Nephron (organoid): ENCODE measurements around the gene MTX1.

Source experiments
- H3K27ac Mint-ChIP-seq, 3 experiments: 2 replicates each; pipeline ENCODE4 v1.8.0; 2020; ENCODE audit warnings: mixed read lengths in 3 of 3, mild to moderate bottlenecking in 2 of 3, moderate library complexity in 1 of 3
- H3K27me3 Mint-ChIP-seq: 2 replicates; pipeline ENCODE4 v1.8.0; 2021; ENCODE audit warnings: low read depth, mild to moderate bottlenecking, moderate library complexity, mixed read lengths
- H3K36me3 Mint-ChIP-seq: 2 replicates; pipeline ENCODE4 v1.8.0; 2020; ENCODE audit warnings: low read depth, mixed read lengths
- H3K4me1 Mint-ChIP-seq: 2 replicates; pipeline ENCODE4 v1.8.0; 2020; ENCODE audit warnings: mixed read lengths
- H3K4me3 Mint-ChIP-seq, 3 experiments: 2 replicates each; pipeline ENCODE4 v1.8.0; 2020; ENCODE audit warnings: mild to moderate bottlenecking in 3 of 3, mixed read lengths in 3 of 3, moderate library complexity in 2 of 3
- H3K9me3 Mint-ChIP-seq: 2 replicates; pipeline ENCODE4 v1.8.0; 2020; ENCODE audit warnings: mixed read lengths
- CTCF ChIP-seq, 3 experiments: fragments of 200-600 bp; sonication (generic); IDR thresholded peaks; one replicate each; pipeline ENCODE4 v1.5.0; 2021; ENCODE audit warnings: antibody characterized with exemption in 3 of 3; ENCODE audit not compliant: unreplicated experiment in 3 of 3

The MTX1 gene

DNA sequence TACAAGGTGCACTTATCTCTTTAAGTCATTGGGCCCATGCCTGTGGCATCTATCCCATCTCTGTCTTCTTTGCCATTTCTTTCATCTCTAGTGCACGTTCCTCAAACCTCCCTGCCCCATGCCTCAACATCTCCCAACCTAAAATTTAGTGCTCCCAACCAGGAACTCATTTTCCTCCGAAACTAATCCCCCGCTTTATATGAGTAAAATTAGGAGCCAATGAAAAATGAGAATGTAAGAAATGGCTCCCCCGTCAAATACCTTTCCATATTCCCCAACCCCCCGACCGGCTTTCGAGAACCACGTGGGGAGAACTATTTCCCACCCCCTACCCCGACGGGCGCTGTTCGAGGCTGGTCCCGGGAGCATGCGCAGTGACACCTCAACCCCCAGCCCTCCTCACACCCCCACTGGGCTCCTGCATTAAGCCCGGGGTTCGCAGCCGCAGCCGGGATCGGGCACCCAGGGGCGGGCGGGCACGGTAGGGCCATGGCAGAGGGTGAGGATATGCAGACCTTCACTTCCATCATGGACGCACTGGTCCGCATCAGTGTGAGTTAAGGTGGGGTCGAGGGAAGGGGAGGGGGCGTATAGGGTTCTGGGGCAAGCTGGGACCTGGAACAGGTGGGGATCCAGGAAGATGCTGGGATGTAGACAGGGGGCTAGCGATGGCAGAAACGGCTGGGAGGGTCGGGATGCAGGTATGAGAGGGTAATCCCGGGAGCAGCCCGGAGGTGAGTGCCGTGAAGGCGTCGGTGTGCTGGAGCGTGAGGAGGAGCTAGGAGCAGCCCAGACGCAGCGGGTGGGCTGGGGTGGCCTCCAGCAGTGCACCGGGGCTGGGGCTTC, 34.8 kb upstream of the MTX1 start, which contains the start of gene TRIM46:
Gene TRIM46 (plus strand): TSS at position 372 of the 846 bp plus-strand sequence. CDS start 118 bp downstream, at position 490.
- peak within 1 kb of the TSS; percentile 93 to 98 (median 97) for H3K27ac Mint-ChIP-seq
- no peaks in the 10 kb centered on the region for H3K9me3 Mint-ChIP-seq
- peaks cover 18% of the 10 kb centered on the region for H3K36me3 Mint-ChIP-seq
- TF ChIP-seq CTCF (IDR thresholded peaks at IDR 0.05; ENCODE audit: unreplicated experiment in 3 of 3) = no peak
- peaks cover 25% of the 10 kb centered on the region for H3K4me1 Mint-ChIP-seq
- peak within 1 kb of the TSS; percentile 91 to 98 (median 97) for H3K4me3 Mint-ChIP-seq
- H3K27me3 Mint-ChIP-seq = peaks cover 13% of the 10 kb centered on the region

DNA sequence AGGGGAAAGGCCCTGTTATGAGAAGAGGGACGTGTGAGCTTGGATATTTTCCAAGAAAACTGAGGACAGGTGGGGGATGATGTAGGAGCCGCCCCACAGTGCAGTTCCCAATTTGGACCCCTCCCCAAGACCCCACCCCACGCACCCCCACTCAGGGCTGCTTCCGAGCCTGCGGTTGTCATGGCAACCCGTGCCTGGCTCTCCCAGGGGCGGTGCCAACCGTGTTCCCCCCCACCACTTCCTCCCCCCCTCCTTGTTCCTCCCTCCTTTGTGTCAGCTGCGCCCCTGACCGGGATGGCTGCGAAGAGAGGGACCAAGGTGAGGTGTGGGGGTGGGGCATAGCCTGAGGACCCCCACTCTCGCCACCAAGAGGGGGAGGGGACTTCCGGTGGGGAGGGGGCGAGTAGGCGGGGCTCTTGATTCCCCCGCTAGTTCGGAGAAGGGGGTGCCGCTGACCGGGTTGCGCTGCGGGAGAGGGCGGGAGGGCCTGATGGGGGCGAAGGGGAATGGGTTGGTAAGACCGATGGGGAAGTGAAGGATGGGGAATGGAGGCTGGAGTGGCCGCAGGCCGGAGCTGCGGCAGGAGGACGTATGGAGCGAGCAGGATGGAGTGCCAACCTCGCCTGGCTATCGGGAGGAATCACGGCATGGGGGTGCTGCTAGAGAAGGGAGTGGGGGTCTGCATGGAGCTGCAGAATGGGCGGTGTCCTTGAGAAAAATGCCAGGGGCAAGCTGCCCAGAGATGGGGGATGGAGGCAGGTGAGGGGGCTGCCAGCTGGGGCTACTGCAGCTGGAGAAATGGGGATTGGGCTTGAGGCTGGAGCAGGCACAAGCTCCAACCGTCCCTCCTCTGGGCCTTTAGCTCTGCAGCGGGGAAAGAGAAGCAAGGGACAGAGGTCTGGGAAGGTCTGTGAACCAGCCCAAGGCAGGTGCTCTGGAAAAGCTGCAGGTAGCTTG, 33.9 kb upstream of the MTX1 start:
- H3K9me3 Mint-ChIP-seq = no peaks in the 10 kb centered on the region
- TF ChIP-seq CTCF (IDR thresholded peaks at IDR 0.05; ENCODE audit: unreplicated experiment in 3 of 3) = no peak
- H3K4me1 Mint-ChIP-seq = peaks cover 25% of the 10 kb centered on the region
- H3K27me3 Mint-ChIP-seq = peaks cover 13% of the 10 kb centered on the region
- peaks cover 11% of the 10 kb centered on the region for H3K36me3 Mint-ChIP-seq
- H3K4me3 Mint-ChIP-seq = peak overlapping the region; percentile 91 to 98 (median 97)
- H3K27ac Mint-ChIP-seq = peak overlapping the region; percentile 41 to 97 (median 93)

DNA sequence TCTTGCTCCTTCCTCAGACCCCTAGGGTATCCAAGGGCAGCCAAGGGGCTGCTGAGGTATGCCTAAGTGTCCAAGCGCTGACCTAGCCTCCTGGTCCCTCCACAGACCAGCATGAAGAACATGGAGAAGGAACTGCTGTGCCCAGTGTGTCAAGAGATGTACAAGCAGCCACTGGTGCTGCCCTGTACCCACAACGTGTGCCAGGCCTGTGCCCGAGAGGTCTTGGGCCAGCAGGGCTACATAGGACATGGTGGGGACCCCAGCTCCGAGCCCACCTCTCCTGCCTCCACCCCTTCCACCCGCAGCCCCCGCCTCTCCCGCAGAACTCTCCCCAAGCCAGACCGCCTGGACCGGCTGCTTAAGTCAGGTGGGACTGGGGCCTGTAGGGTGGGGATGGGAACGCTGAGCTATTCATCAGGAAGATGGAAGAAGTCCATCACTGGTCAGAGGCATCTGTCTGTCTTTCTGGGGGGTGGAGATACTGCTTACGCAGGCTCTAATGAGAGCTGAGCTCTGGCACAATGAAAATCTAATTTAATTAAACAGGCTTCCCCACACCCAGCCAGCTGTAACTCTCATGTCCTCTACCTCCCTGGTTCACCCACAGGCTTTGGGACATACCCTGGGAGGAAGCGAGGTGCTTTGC, 33.1 kb upstream of the MTX1 start:
- Mint-ChIP-seq H3K36me3 (peaks cover 6% of the 10 kb centered on the region), H3K4me3 (peak overlapping the region; percentile 78 to 98 (median 91)), H3K27me3 (peaks cover 13% of the 10 kb centered on the region), H3K9me3 (no peaks in the 10 kb centered on the region), H3K27ac (peak overlapping the region in 1 of 3 experiments; percentile 59), H3K4me1 (peaks cover 25% of the 10 kb centered on the region)
- no peak for TF ChIP-seq CTCF (IDR thresholded peaks at IDR 0.05; ENCODE audit: unreplicated experiment in 3 of 3)

DNA sequence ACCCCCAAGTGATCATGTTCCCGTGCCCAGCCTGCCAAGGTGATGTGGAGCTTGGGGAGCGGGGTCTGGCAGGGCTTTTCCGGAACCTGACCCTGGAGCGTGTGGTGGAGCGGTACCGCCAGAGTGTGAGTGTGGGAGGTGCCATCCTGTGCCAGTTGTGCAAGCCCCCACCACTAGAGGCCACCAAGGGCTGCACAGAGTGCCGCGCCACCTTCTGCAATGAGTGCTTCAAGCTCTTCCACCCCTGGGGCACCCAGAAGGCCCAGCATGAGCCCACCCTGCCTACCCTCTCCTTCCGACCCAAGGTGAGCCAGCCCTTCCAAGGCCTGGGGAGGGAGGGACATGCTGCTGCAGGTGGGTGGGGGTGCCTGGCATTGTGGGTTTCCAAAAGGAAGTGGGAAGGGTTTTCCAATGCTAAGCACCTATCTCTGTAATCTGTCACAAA, 32.5 kb upstream of the MTX1 start:
- no peak for TF ChIP-seq CTCF (IDR thresholded peaks at IDR 0.05; ENCODE audit: unreplicated experiment in 3 of 3)
- Mint-ChIP-seq H3K27ac (peak overlapping the region in 2 of 3 experiments; percentile 4 to 20), H3K4me3 (peak overlapping the region; percentile 62 to 74 (median 62)), H3K27me3 (peaks cover 13% of the 10 kb centered on the region), H3K4me1 (peaks cover 25% of the 10 kb centered on the region), H3K9me3 (no peaks in the 10 kb centered on the region), H3K36me3 (peaks cover 4% of the 10 kb centered on the region)

GRCh38 chr1:155176544-155177071, 31.9 kb upstream of the MTX1 start:
- H3K9me3 Mint-ChIP-seq = no peaks in the 10 kb centered on the region
- peaks cover 4% of the 10 kb centered on the region for H3K36me3 Mint-ChIP-seq
- peak overlapping the region in 2 of 3 experiments; percentile 4 to 20 for H3K27ac Mint-ChIP-seq
- peaks cover 25% of the 10 kb centered on the region for H3K4me1 Mint-ChIP-seq
- H3K27me3 Mint-ChIP-seq = peaks cover 13% of the 10 kb centered on the region
- TF ChIP-seq CTCF (IDR thresholded peaks at IDR 0.05; ENCODE audit: unreplicated experiment in 3 of 3) = peak; percentile 87 to 91 (median 88)
- H3K4me3 Mint-ChIP-seq = peak overlapping the region; percentile 62 to 74 (median 62)
